Testis (tissue), 2 donors: ENCODE data around the gene CNGA3.

Experiments used
- CTCF ChIP-seq, 3 experiments: fragments of 450-650 bp in 2 of 3; fragments of 200-600 bp in 1 of 3; sonication (generic) in 1 of 3; IDR thresholded peaks; one replicate each; pipeline ENCODE4 v1.5.1; 2016 to 2019; ENCODE audit warnings: antibody characterized with exemption in 3 of 3, mild to moderate bottlenecking in 2 of 3, moderate library complexity in 1 of 3
- POLR2A ChIP-seq: fragments of 450-650 bp; IDR thresholded peaks from one replicate; pipeline ENCODE4 v1.6.1; 2017; ENCODE audit warnings: antibody characterized with exemption, mild to moderate bottlenecking, moderate library complexity

GRCh38 chr2:98378196-98378595, 31.9 kb downstream of the CNGA3 start:
- TF ChIP-seq CTCF (IDR thresholded peaks at IDR 0.05) (no peak), POLR2A (no peak)
